BE2C (cell line): ENCODE measurements around the gene STAC.

Experiments used
- DNase-seq: peaks from one replicate; pipeline ENCODE4 v3.0.0-alpha.2; 2020
- H3K27me3 ChIP-seq: fragments of 250-450 bp; sonication (Bioruptor Pico); 2 replicates; pipeline ENCODE4 v1.5.1; 2020; ENCODE audit warnings: mild to moderate bottlenecking
- H3K36me3 ChIP-seq: fragments of 250-450 bp; sonication (Bioruptor Pico); 2 replicates; pipeline ENCODE4 v1.5.1; 2020; ENCODE audit warnings: mild to moderate bottlenecking
- H3K4me1 ChIP-seq: fragments of 250-450 bp; sonication (Bioruptor Pico); 2 replicates; pipeline ENCODE4 v1.5.1; 2020
- H3K4me3 ChIP-seq: 2 replicates; pipeline ENCODE4 v1.5.1; 2011; ENCODE audit warnings: low read depth, low read length
- H3K9me3 ChIP-seq: fragments of 250-450 bp; sonication (Bioruptor Pico); 2 replicates; pipeline ENCODE4 v1.5.1; 2020
- TF ChIP-seq, protein P1 (sequence below): IDR thresholded peaks from 2 replicates; pipeline ENCODE4 v1.5.1; 2012; ENCODE audit warnings: mild to moderate bottlenecking, low read depth, low read length

STAC gene

GRCh38 chr3:36366308-36366707, 14.0 kb upstream of the STAC start:
- Histone ChIP-seq H3K4me1 (peaks cover 6% of the 10 kb centered on the region), H3K36me3 (no peaks in the 10 kb centered on the region), H3K9me3 (no peaks in the 10 kb centered on the region), H3K4me3 (no peak overlapping the region), H3K27me3 (no peaks in the 10 kb centered on the region)
- TF ChIP-seq, protein P1, sequence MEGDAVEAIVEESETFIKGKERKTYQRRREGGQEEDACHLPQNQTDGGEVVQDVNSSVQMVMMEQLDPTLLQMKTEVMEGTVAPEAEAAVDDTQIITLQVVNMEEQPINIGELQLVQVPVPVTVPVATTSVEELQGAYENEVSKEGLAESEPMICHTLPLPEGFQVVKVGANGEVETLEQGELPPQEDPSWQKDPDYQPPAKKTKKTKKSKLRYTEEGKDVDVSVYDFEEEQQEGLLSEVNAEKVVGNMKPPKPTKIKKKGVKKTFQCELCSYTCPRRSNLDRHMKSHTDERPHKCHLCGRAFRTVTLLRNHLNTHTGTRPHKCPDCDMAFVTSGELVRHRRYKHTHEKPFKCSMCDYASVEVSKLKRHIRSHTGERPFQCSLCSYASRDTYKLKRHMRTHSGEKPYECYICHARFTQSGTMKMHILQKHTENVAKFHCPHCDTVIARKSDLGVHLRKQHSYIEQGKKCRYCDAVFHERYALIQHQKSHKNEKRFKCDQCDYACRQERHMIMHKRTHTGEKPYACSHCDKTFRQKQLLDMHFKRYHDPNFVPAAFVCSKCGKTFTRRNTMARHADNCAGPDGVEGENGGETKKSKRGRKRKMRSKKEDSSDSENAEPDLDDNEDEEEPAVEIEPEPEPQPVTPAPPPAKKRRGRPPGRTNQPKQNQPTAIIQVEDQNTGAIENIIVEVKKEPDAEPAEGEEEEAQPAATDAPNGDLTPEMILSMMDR, result no peak
- no peak for DNase-seq

GRCh38 chr3:36367912-36368573, 12.3 kb upstream of the STAC start:
- TF ChIP-seq, protein P1, result no peak
- Histone ChIP-seq H3K36me3 (no peaks in the 10 kb centered on the region), H3K4me1 (peaks cover 2% of the 10 kb centered on the region), H3K27me3 (no peaks in the 10 kb centered on the region), H3K9me3 (no peaks in the 10 kb centered on the region), H3K4me3 (no peak overlapping the region)
- DNase-seq, result no peak

- TF ChIP-seq, protein P1, result no peak
- Histone ChIP-seq H3K4me1 (no peaks in the 10 kb centered on the region), H3K9me3 (no peaks in the 10 kb centered on the region), H3K4me3 (no peak overlapping the region), H3K27me3 (no peaks in the 10 kb centered on the region), H3K36me3 (no peaks in the 10 kb centered on the region)
- no peak for DNase-seq
Measured at GRCh38 chr3:36372534-36372935, 7.8 kb upstream of the STAC start.

- no peak for DNase-seq
- Histone ChIP-seq H3K9me3 (no peaks in the 10 kb centered on the region), H3K4me1 (no peaks in the 10 kb centered on the region), H3K36me3 (no peaks in the 10 kb centered on the region), H3K4me3 (no peak overlapping the region), H3K27me3 (no peaks in the 10 kb centered on the region)
- TF ChIP-seq, protein P1, result no peak
Measured at GRCh38 chr3:36373084-36373483, 7.2 kb upstream of the STAC start.

- no peak for DNase-seq
Measured at GRCh38 chr3:36373666-36374065, 6.6 kb upstream of the STAC start.

DNA sequence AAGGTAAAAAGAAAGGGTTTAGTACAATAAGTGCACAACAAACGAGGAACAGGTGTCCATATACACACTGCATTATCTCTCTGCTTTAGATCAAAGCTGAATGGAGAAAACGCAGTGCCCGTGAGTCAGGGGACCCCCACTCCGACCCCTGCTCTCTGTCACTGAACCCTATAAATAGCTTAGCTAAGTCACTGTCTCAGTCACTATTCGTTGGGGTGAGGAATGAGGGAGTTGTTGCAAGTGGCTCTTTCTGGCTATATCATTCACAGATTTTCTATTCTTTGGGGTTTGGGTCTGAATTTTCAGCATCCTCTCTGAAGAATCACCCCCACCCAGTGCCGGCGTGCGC, 458 bp upstream of the STAC start:
- Histone ChIP-seq H3K27me3 (no peaks in the 10 kb centered on the region), H3K9me3 (no peaks in the 10 kb centered on the region), H3K4me3 (peak overlapping the region; percentile 89), H3K4me1 (no peaks in the 10 kb centered on the region), H3K36me3 (peaks cover 9% of the 10 kb centered on the region)
- DNase-seq, result no peak
- TF ChIP-seq, protein P1, result no peak

More at GRCh38 chr3:36373666-36374065, 6.6 kb upstream of the STAC start:
- H3K4me3 ChIP-seq, result no peak overlapping the region
- H3K4me1 ChIP-seq, result no peaks in the 10 kb centered on the region
- no peaks in the 10 kb centered on the region for H3K27me3 ChIP-seq
- TF ChIP-seq, protein P1, result no peak
- H3K9me3 ChIP-seq, result no peaks in the 10 kb centered on the region
- no peaks in the 10 kb centered on the region for H3K36me3 ChIP-seq
